Uterus (tissue), 4 donors: ENCODE results near the gene CTBP1. TPM values are rescaled to one million over a fixed set of nuclear protein-coding genes. Genes with fewer than 3 reads are reported as not detected.

Experiments
- DNase-seq, 2 donors: peaks; one replicate each; pipeline ENCODE4 v3.0.0-alpha.2; 2019 to 2020
- H3K27ac ChIP-seq, 2 donors: fragments of 200-600 bp; sonication (generic); 1 replicate in 1 of 2; 2 replicates in 1 of 2; pipeline ENCODE4 v1.5.1; 2016 to 2018
- H3K27me3 ChIP-seq, 2 donors: fragments of 200-600 bp; sonication (generic); one replicate each; pipeline ENCODE4 v1.5.1; 2018 to 2019; ENCODE audit warnings: control low read depth in 1 of 2
- H3K36me3 ChIP-seq, 2 donors: fragments of 200-600 bp; sonication (generic); one replicate each; pipeline ENCODE4 v1.5.1; 2019; ENCODE audit warnings: control low read depth in 1 of 2
- H3K4me1 ChIP-seq, 2 donors: fragments of 200-600 bp; sonication (generic); one replicate each; pipeline ENCODE4 v1.5.1; 2018 to 2019; ENCODE audit warnings: control low read depth in 1 of 2
- H3K4me3 ChIP-seq, 2 donors: fragments of 200-600 bp; sonication (generic); 1 replicate in 1 of 2; 2 replicates in 1 of 2; pipeline ENCODE4 v1.5.1; 2018 to 2019; ENCODE audit warnings: mild to moderate bottlenecking in 1 of 2
- H3K9me3 ChIP-seq, 2 donors: fragments of 200-600 bp; sonication (generic); one replicate each; pipeline ENCODE4 v1.5.1; 2019; ENCODE audit warnings: control low read depth in 1 of 2
- POLR2A ChIP-seq, 2 donors: fragments of 450-650 bp; IDR thresholded peaks; one replicate each; pipeline ENCODE4 v1.6.1; 2016; ENCODE audit warnings: antibody characterized with exemption in 2 of 2, mild to moderate bottlenecking in 1 of 2, moderate library complexity in 1 of 2
- intact Hi-C: fragments of 100-400 bp; cut with DNase I; formaldehyde crosslinking; loops from one replicate; pipeline ENCODE4 v1.15.1; 2023; ENCODE audit warnings: low total_unique reads
- total RNA-seq, 4 donors: library from RNA; depleted of rRNA in 3 of 4; stranded (reverse); fragments of >200 nt in 3 of 4; gene quantifications; one replicate each; pipeline versions ENCODE4 v1.1.0 to v1.2.4, GENCODE V29; 2014 to 2023
- TF ChIP-seq, protein P1 (sequence below), 4 experiments: fragments of 200-600 bp in 2 of 4; fragments of 450-650 bp in 2 of 4; sonication (generic) in 2 of 4; IDR thresholded peaks; one replicate each; pipeline ENCODE4 v1.5.1; 2016 to 2019; ENCODE audit warnings: antibody characterized with exemption in 4 of 4, mild to moderate bottlenecking in 2 of 4, moderate library complexity in 1 of 4
- donor health status: DM: yes; HTN: yes; CAD: no.

The CTBP1 gene
- total RNA-seq, 4 donors from 2014 or later = 104 to 193 (median 162) TPM

DNA sequence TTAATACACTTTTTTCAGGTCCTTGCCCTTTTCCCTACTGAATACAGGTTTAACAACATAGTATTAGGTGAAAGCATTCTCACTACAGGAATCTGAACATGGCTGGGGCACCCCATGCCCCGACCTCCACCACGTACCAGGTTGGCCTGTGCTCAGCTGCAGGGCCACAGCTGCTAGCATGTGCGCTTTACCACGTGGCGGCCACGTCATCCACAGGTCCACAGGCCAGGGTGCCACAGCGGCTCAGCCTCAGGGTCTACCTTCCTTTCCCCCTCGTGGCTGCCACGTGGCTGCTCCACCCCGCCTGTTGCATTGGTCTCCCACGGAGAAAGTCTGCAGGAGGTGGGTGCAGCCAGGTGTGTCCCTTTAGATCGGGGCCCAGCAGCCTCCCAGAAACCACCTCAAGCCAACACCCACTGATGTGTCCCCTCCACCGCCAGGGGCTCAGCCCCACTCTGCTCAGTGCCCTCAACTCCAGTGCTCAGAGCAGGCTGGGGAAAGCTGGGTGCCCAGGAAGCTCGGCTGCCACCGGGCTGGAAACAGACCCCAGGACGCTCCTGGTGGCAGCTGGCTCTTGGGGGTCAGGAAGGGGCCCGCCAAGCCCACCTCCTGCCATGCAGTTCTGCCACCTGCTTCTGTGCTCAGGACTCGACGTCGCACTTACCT is 17.8 kb downstream of the CTBP1 start:
- Histone ChIP-seq H3K27me3 (no peaks in the 10 kb centered on the region), H3K4me3 (no peak overlapping the region), H3K27ac (no peak overlapping the region), H3K4me1 (peaks cover 0 to 6% of the 10 kb centered on the region in 2 donors), H3K36me3 (no peaks in the 10 kb centered on the region), H3K9me3 (no peaks in the 10 kb centered on the region)
- intact Hi-C loops = no loop called here
- DNase-seq = no peak
- TF ChIP-seq, protein P1, sequence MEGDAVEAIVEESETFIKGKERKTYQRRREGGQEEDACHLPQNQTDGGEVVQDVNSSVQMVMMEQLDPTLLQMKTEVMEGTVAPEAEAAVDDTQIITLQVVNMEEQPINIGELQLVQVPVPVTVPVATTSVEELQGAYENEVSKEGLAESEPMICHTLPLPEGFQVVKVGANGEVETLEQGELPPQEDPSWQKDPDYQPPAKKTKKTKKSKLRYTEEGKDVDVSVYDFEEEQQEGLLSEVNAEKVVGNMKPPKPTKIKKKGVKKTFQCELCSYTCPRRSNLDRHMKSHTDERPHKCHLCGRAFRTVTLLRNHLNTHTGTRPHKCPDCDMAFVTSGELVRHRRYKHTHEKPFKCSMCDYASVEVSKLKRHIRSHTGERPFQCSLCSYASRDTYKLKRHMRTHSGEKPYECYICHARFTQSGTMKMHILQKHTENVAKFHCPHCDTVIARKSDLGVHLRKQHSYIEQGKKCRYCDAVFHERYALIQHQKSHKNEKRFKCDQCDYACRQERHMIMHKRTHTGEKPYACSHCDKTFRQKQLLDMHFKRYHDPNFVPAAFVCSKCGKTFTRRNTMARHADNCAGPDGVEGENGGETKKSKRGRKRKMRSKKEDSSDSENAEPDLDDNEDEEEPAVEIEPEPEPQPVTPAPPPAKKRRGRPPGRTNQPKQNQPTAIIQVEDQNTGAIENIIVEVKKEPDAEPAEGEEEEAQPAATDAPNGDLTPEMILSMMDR (IDR thresholded peaks at IDR 0.05) = no peak
- TF ChIP-seq POLR2A (IDR thresholded peaks at IDR 0.05) = no peak

DNA sequence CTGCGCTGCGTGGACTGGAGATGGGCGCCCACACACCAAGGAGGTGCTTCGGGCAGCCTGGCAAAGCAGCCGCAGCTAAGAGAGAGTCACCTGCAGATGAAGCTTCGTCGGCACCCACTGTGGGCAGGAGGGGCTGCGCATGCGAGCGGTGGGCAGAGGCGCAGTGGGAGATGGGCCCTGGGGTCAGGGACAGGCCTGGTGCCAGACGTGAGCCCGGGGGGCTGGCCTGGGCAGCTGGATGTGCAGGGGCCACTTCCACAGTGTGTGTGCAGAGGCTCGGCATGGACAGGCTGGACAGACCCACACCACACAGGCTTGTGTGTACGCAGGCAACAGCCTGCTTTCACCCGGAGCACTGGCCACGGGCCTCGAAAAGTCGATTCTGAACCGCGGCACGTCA is 18.6 kb downstream of the CTBP1 start:
- Histone ChIP-seq H3K36me3 (no peaks in the 10 kb centered on the region), H3K9me3 (no peaks in the 10 kb centered on the region)
- intact Hi-C loops = no loop called here

DNA sequence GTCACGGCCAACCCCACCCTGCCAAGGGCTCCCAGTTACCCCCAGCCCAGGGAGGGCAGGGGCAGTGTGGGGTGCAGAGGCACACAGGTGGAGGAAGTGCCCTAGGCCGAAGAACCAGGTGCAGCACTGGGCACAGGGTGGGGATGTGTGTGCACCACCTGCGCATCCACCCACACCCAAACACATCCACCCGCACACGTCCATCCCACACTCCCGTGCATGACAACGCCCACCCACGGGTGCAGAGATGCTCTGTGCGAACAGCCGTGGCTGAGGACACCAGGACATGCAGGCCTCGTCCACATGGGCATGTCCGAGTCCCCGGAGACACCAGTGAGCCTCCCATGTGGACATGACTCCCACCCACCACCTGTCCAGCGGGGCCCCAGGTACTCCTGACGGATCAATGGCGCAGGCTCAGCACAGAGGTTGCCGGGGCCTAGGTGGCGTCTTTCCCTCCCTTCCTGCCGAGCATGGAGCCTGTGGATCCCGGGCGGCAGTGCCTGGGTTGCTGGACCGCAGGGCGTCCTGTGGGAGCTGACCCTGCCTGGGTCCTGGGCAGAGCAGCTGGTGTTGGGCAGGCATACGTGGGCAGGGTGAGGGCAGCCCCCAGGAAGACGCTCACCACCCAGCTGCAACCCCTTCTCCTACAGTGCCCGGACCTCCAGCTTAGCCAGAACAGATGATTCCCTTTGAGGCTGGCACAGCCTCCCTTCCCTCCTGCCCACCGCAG is 19.6 kb downstream of the CTBP1 start:
- no peaks in the 10 kb centered on the region for H3K27me3 ChIP-seq
- intact Hi-C loops = no loop called here
- H3K36me3 ChIP-seq = no peaks in the 10 kb centered on the region
- peaks cover 0 to 10% of the 10 kb centered on the region in 2 donors for H3K4me1 ChIP-seq
- DNase-seq = no peak
- no peak overlapping the region for H3K27ac ChIP-seq
- no peaks in the 10 kb centered on the region for H3K9me3 ChIP-seq
- TF ChIP-seq, protein P1 (IDR thresholded peaks at IDR 0.05) = no peak
- no peak for TF ChIP-seq POLR2A (IDR thresholded peaks at IDR 0.05)
- H3K4me3 ChIP-seq = no peak overlapping the region

More for the DNA sequence above, 18.6 kb downstream of the CTBP1 start:
- H3K27me3 ChIP-seq = no peaks in the 10 kb centered on the region
- H3K4me1 ChIP-seq = peaks cover 0 to 10% of the 10 kb centered on the region in 2 donors
- TF ChIP-seq, protein P1 (IDR thresholded peaks at IDR 0.05) = no peak
- TF ChIP-seq POLR2A (IDR thresholded peaks at IDR 0.05) = no peak
- no peak overlapping the region for H3K27ac ChIP-seq
- no peak overlapping the region for H3K4me3 ChIP-seq
- no peak for DNase-seq

DNA sequence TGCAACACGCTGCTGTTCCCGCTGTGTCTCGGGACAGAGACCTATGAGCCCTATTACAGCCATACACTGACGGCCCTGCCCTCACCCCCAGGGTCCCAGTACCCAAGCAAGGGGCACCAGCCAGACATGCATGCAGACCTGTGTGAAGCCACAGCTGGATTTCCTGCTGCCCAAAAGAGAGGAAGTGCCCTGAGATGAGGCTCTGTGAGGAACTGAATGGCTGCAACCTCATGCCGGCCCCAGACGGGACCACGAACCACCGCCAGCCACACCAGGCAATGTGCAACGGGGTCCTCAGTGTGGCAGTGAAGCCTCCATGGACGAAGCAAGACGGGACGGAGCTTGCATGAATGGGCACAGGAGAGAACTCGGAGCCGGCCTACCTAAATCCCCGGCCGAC is 21.1 kb downstream of the CTBP1 start:
- Histone ChIP-seq H3K4me1 (peaks cover 0 to 10% of the 10 kb centered on the region in 2 donors), H3K4me3 (no peak overlapping the region), H3K36me3 (no peaks in the 10 kb centered on the region), H3K27ac (no peak overlapping the region), H3K9me3 (no peaks in the 10 kb centered on the region), H3K27me3 (no peaks in the 10 kb centered on the region)
- intact Hi-C loops = no loop called here
- DNase-seq = no peak
- TF ChIP-seq, protein P1 (IDR thresholded peaks at IDR 0.05) = no peak
- TF ChIP-seq POLR2A (IDR thresholded peaks at IDR 0.05) = no peak

DNA sequence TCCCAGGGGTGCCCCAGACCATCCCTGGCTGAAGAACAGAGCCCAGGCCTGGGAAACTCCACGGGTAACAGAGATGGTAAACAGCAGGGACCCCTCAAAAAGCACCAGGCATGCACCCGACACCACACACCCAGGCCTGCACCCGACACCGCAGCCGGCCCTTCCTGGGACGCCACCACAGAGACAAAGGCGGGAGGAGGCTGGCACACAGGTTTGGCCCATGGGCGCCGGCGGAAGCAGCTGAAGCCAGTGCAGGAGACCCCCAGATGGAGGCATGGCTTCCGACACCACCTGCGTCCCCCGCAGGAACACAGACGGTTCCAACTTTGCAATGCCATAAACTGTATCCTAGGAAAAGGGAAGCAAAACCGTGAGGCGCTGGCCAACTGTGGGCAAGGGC is 22.3 kb downstream of the CTBP1 start:
- intact Hi-C loops = no loop called here
- TF ChIP-seq POLR2A (IDR thresholded peaks at IDR 0.05) = no peak
- TF ChIP-seq, protein P1 (IDR thresholded peaks at IDR 0.05) = no peak
- no peaks in the 10 kb centered on the region for H3K27me3 ChIP-seq
- no peak for DNase-seq
- H3K36me3 ChIP-seq = no peaks in the 10 kb centered on the region
- H3K4me1 ChIP-seq = peaks cover 0 to 10% of the 10 kb centered on the region in 2 donors
- no peaks in the 10 kb centered on the region for H3K9me3 ChIP-seq
- no peak overlapping the region for H3K27ac ChIP-seq
- H3K4me3 ChIP-seq = no peak overlapping the region
